HG02943 (cell line): ENCODE measurements around the gene ANKMY2.
"Not testable (repeated sequence)": the region's sequence is repeated elsewhere in the genome, so short reads cannot be mapped to it uniquely, and the experiment has no call there.

Experiments used
- ATAC-seq: cut with Tn5 transposase; IDR thresholded peaks from one replicate; pipeline ENCODE4 v1.9.1; 2021; ENCODE audit warnings: mild to moderate bottlenecking, low read depth, moderate library complexity; ENCODE audit not compliant: unreplicated experiment

ANKMY2 gene

GRCh38 chr7:16634271-16634738, 11.2 kb downstream of the ANKMY2 start:
- no peak for ATAC-seq

GRCh38 chr7:16630654-16631053, 14.9 kb downstream of the ANKMY2 start:
- no peak for ATAC-seq

GRCh38 chr7:16627236-16627635, 18.3 kb downstream of the ANKMY2 start:
- no peak for ATAC-seq

- ATAC-seq, result no peak
Observed at GRCh38 chr7:16626388-16626787, 19.2 kb downstream of the ANKMY2 start.

- no peak for ATAC-seq
Observed at GRCh38 chr7:16619979-16620408, 25.6 kb downstream of the ANKMY2 start.

- no peak for ATAC-seq
Observed at GRCh38 chr7:16616542-16616941, 29.0 kb downstream of the ANKMY2 start.

GRCh38 chr7:16616122-16616521, 29.4 kb downstream of the ANKMY2 start:
- no peak for ATAC-seq

- no peak for ATAC-seq
Observed at GRCh38 chr7:16615228-16615627, 30.3 kb downstream of the ANKMY2 start.

- no peak for ATAC-seq
Observed at GRCh38 chr7:16611711-16612110, 33.8 kb downstream of the ANKMY2 start.

- ATAC-seq, result peak; percentile 85
Observed at GRCh38 chr7:16609842-16610450, 35.6 kb downstream of the ANKMY2 start.

- ATAC-seq, result no peak
Observed at GRCh38 chr7:16606704-16607103, 38.9 kb downstream of the ANKMY2 start.

GRCh38 chr7:16604054-16604453, 41.5 kb downstream of the ANKMY2 start:
- ATAC-seq, result no peak

GRCh38 chr7:16603633-16604032, 41.9 kb downstream of the ANKMY2 start:
- ATAC-seq, result no peak

GRCh38 chr7:16599860-16600259, 45.7 kb downstream of the ANKMY2 start:
- ATAC-seq, result no peak

GRCh38 chr7:16598015-16598414, 47.5 kb downstream of the ANKMY2 start:
- ATAC-seq, result no peak

GRCh38 chr7:16595596-16595995, 50.0 kb downstream of the ANKMY2 start:
- not testable (repeated sequence) for ATAC-seq

- no peak for ATAC-seq
Observed at GRCh38 chr7:16594676-16595075, 50.9 kb downstream of the ANKMY2 start.

- ATAC-seq, result no peak
Observed at GRCh38 chr7:16594061-16594460, 51.5 kb downstream of the ANKMY2 start.

GRCh38 chr7:16592395-16592794, 53.2 kb downstream of the ANKMY2 start:
- ATAC-seq, result no peak

GRCh38 chr7:16590424-16590823, 55.1 kb downstream of the ANKMY2 start:
- no peak for ATAC-seq

- no peak for ATAC-seq
Observed at GRCh38 chr7:16589881-16590280, 55.7 kb downstream of the ANKMY2 start.

- no peak for ATAC-seq
Observed at GRCh38 chr7:16587790-16588189, 57.8 kb downstream of the ANKMY2 start.

- ATAC-seq, result no peak
Observed at GRCh38 chr7:16587129-16587528, 58.4 kb downstream of the ANKMY2 start.
